GM10266 (cell line): ENCODE data around the gene DNAJC27.

ENCODE experiments used
- DNase-seq: peaks from one replicate; pipeline ENCODE4 v3.0.0; 2012; ENCODE audit errors: extremely low spot score
- CTCF ChIP-seq: IDR thresholded peaks from 2 replicates; pipeline ENCODE4 v1.5.1; 2012; ENCODE audit warnings: mild to moderate bottlenecking, low read depth; ENCODE audit not compliant: control insufficient read depth, insufficient read depth; ENCODE audit errors: missing control alignments

The DNAJC27 gene

GRCh38 chr2:24910245-24910644 is 61.5 kb downstream of the DNAJC27 start:
- no peak for DNase-seq
- TF ChIP-seq CTCF = no peak

DNA sequence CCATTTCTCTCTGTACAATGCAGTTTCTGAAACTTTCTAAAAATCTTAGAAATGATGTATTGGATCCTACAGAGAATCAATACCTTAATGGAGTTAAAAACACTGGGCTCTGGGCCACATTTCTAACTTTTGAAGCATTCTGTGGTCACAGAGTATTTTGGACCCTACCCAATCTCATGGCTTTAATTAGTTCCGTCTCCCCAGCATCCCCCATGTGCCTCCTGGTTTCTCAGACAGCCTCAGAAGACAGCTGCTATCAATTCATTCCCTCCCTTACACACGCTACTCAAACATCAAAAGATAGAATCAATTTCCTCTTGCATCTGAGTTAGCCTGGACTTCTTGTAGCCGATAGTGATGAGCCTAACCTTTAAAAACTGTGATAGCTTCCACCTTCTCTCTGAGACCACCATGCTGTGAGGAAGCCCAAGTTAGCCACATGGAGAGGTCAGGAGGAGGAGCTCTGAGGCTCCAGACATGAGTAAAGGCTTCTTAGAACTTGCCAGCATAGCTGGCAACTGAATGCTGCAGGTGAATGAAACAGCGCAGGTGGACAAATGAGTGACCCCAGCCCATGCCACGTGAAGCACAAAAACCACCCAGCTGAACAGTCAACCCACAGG is 62.1 kb downstream of the DNAJC27 start:
- no peak for DNase-seq
- no peak for TF ChIP-seq CTCF

- TF ChIP-seq CTCF = no peak
- DNase-seq = no peak
Measured at GRCh38 chr2:24908461-24908901, 63.3 kb downstream of the DNAJC27 start.

DNA sequence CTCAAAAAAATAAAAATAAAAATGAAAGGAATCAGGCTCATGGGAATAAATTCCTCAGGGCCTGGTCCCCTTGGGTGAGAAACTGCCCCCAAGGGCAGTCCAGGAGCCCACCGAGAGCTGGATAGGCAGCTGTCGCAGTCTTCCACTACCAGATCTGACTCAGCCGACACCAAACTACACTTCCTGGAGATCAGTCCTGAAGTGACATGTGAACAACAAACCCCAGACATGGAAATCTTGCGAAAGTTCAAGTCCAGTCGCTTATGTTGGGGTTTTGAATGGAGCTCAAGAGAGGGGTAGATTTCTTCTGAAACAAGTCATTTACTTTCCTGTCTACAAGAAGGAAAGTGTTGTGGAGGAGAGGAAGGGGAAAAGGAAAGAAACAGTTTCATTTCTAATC is 64.6 kb downstream of the DNAJC27 start:
- no peak for TF ChIP-seq CTCF
- DNase-seq = no peak

GRCh38 chr2:24906466-24906865 is 65.3 kb downstream of the DNAJC27 start:
- no peak for DNase-seq
- TF ChIP-seq CTCF = no peak

- no peak for DNase-seq
- no peak for TF ChIP-seq CTCF
Measured at GRCh38 chr2:24903161-24904103, 68.3 kb downstream of the DNAJC27 start.

DNA sequence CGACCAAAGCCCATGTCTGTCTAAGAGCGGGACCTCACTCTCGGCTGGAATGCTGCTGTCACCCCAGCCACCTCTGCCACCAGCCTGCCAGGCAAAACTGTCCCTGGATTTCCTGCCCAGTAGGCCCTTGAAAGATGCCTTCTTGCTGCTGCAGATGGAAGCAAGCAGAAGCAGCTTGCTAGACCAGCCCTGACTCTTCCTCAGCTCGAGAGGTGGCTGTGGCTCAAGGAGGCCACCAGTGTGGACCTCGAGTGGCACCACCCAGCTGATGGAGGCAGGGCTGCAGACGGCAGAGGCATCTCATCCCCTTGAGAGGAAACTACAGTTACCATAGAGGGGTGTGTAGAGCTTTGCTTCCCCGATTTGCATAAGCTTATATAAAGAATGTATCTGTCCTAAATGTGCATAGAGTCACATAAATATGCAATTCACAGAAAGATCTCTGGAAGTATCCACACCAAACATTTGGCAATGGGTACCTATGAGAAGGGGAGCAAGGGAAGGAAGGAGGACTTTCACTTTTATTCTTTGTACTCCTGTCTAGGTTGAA is 72.3 kb downstream of the DNAJC27 start:
- no peak for TF ChIP-seq CTCF

More for the DNA sequence above, 72.3 kb downstream of the DNAJC27 start:
- DNase-seq = no peak
